Measurements from ENCODE around the gene KIAA1217. TPM values are rescaled to one million over a fixed set of nuclear protein-coding genes. Genes with fewer than 3 reads are reported as not detected.

The KIAA1217 gene
- total and polyA plus RNA-seq, 9 of the 15 experiments (the other 6 are each of a cell fraction or from before 2014, with no cell fraction given): 0.04 TPM; not detected in 8

DNA sequence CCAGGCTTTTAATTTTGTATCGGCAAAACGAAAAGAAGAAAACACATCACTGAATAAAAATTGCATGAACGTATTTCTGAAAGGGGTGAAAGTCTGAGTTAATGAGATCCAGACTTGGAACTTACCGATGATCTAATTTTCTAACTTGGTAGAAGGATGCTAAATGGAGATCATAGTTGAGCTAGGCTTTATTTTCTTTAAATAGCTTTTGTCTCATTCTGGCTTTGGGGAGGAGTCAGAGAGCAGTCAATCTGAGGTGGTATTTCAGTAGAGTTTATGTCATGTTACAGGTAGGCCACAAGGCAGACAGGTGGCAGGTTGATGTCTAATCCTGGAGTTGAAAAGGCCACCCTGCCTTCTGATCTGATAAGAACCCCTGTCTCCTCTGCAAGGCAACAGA, 161.9 kb downstream of the KIAA1217 start:
- H3K9me1 ChIP-seq (ENCODE audit: control insufficient read depth, insufficient read depth, low read length): no peaks in the 10 kb centered on the region

DNA sequence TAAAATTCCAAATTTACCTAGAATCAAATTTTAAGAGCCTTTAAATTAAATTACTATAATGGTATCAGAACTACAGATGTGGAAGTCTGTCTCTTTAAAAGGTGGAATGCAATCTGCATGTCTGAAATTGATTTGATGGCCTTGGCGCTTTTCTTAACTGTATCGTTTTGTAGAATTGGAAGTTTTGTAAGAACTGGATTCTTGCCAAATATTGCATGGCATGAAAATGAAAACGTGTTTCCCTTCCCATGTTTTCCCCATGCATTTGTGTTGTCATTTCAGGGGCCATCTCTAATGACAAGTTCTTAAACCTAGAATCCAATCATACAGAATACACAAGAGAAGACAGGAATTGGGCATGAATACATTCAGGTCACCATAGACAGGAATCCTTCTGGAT, 162.5 kb downstream of the KIAA1217 start:
- intact Hi-C loops (cut with micrococcal nuclease) (no loop called here), in situ Hi-C loops (cut with MboI) (no loop called here)
- Histone ChIP-seq H3K9me3 (replicated peaks; ENCODE audit: control insufficient read depth, insufficient read depth, low read depth, low read length) (no peaks in the 10 kb centered on the region), H4K20me1 (replicated peaks; ENCODE audit: control insufficient read depth, insufficient read depth, low read length) (no peaks in the 10 kb centered on the region), H3K27me3 (ENCODE audit: control insufficient read depth in 2 of 2, insufficient read depth in 2 of 2, low read length in 2 of 2) (no peaks in the 10 kb centered on the region), H3K9me1 (ENCODE audit: control insufficient read depth, insufficient read depth, low read length) (no peaks in the 10 kb centered on the region), H3K4me3 (no peak overlapping the region), H3K9ac (ENCODE audit: insufficient read depth in 1 of 2, low read depth in 2 of 2, low read length in 2 of 2) (no peak overlapping the region), H2AFZ (ENCODE audit: low read depth, low read length) (no peak overlapping the region), H3K79me2 (ENCODE audit: control insufficient read depth, insufficient read depth, low read length) (no peaks in the 10 kb centered on the region), H3K4me2 (ENCODE audit: insufficient read depth, low read length) (no peak overlapping the region), H3K4me1 (replicated peaks in 1 of 2; ENCODE audit: control insufficient read depth in 2 of 2, insufficient read depth in 2 of 2, low read length in 2 of 2) (no peaks in the 10 kb centered on the region), H3K27ac (ENCODE audit: extremely low read depth, low read depth, low read length) (no peak overlapping the region), H3K36me3 (ENCODE audit: control insufficient read depth, insufficient read depth, low read length) (no peaks in the 10 kb centered on the region)
- TF ChIP-seq SUPT5H (IDR thresholded peaks at IDR 0.05) (no peak), ZFPM2 (CRISPR knock-in tag; IDR thresholded peaks at IDR 0.05) (no peak), NFIC (IDR thresholded peaks at IDR 0.05) (peak; percentile 19; the same call in 1 of the 2 replicates), ZNF444 (CRISPR knock-in tag; IDR thresholded peaks at IDR 0.05) (no peak)
- 1% methylated on average over 3 of the region's 3 CpGs for WGBS (ENCODE audit: insufficient coverage, low coverage, missing lambda C conversion rate)
- FAIRE-seq (no peak), ATAC-seq (no peak), DNase-seq (ENCODE audit: extremely low read depth in 1 of 4, low spot score in 3 of 4) (no peak)
- POLR2A ChIA-PET: no interaction called here
- BruUV-seq (replicated peaks): no TSS peak
- CTCF ChIA-PET (ENCODE audit: low intra/inter-chr PET ratio): interaction anchor here (0.6 kb wide), 1 partner anchor 84 kb away, joined by 3 read pairs; no protein-coding TSS in a partner anchor

More for the DNA sequence above, 161.9 kb downstream of the KIAA1217 start:
- ChIA-PET CTCF (ENCODE audit: low intra/inter-chr PET ratio) (interaction anchor here (0.6 kb wide), 2 partner anchors 83 to 1384 kb away, joined by 3 read pairs; no protein-coding TSS in a partner anchor), POLR2A (no interaction called here)
- BruUV-seq (replicated peaks): no TSS peak
- no peak for ATAC-seq
- Histone ChIP-seq H2AFZ (ENCODE audit: low read depth, low read length) (no peak overlapping the region), H3K4me2 (ENCODE audit: insufficient read depth, low read length) (no peak overlapping the region), H3K9ac (ENCODE audit: insufficient read depth in 1 of 2, low read depth in 2 of 2, low read length in 2 of 2) (no peak overlapping the region), H3K9me3 (replicated peaks; ENCODE audit: control insufficient read depth, insufficient read depth, low read depth, low read length) (no peaks in the 10 kb centered on the region), H4K20me1 (replicated peaks; ENCODE audit: control insufficient read depth, insufficient read depth, low read length) (no peaks in the 10 kb centered on the region), H3K27ac (ENCODE audit: extremely low read depth, low read depth, low read length) (no peak overlapping the region), H3K27me3 (ENCODE audit: control insufficient read depth in 2 of 2, insufficient read depth in 2 of 2, low read length in 2 of 2) (no peaks in the 10 kb centered on the region), H3K4me3 (no peak overlapping the region), H3K79me2 (ENCODE audit: control insufficient read depth, insufficient read depth, low read length) (no peaks in the 10 kb centered on the region), H3K4me1 (replicated peaks in 1 of 2; ENCODE audit: control insufficient read depth in 2 of 2, insufficient read depth in 2 of 2, low read length in 2 of 2) (no peaks in the 10 kb centered on the region), H3K36me3 (ENCODE audit: control insufficient read depth, insufficient read depth, low read length) (no peaks in the 10 kb centered on the region)
- no peak for FAIRE-seq
- in situ Hi-C loops (cut with MboI): no loop called here
- WGBS (ENCODE audit: insufficient coverage, low coverage, missing lambda C conversion rate): 4% methylated on average over 4 of the region's 4 CpGs
- TF ChIP-seq RHOXF2B (CRISPR knock-in tag; conservative IDR thresholded peaks at IDR 0.05): no peak
- no peak for TF ChIP-seq WHSC1 (IDR thresholded peaks at IDR 0.05; ENCODE audit: low read length)
- no peak for TF ChIP-seq NONO (IDR thresholded peaks at IDR 0.05; ENCODE audit: low read depth in 2 of 2, low read length in 1 of 2)
- no peak for TF ChIP-seq PML (IDR thresholded peaks at IDR 0.05; ENCODE audit: low read length)
- TF ChIP-seq SAFB (IDR thresholded peaks at IDR 0.05; ENCODE audit: borderline replicate concordance, low read depth, low read length): no peak
- TF ChIP-seq ZNF699 (CRISPR knock-in tag; IDR thresholded peaks at IDR 0.05; ENCODE audit: insufficient replicate concordance): no peak
- no peak for TF ChIP-seq ZNF586 (CRISPR knock-in tag; conservative IDR thresholded peaks at IDR 0.05)
- no peak for TF ChIP-seq ZBED1 (IDR thresholded peaks at IDR 0.05)
- TF ChIP-seq ETV5 (CRISPR knock-in tag; IDR thresholded peaks at IDR 0.05; ENCODE audit: low read depth): no peak
- no peak for TF ChIP-seq RCOR1 (IDR thresholded peaks at IDR 0.05; ENCODE audit: borderline replicate concordance in 1 of 2, low read depth in 2 of 2, low read length in 2 of 2)
- no peak for DNase-seq (ENCODE audit: extremely low read depth in 1 of 4, low spot score in 3 of 4)
- intact Hi-C loops (cut with micrococcal nuclease): no loop called here
